K562 (cell line): ENCODE measurements around the gene AGAP1.

Experiments
- AFF4 ChIP-seq: sonication (generic); formaldehyde crosslinking; IDR thresholded peaks from 2 replicates; pipeline ENCODE4 v1.8.0; 2023; ENCODE audit warnings: mild to moderate bottlenecking, missing genetic modification reagents
- CHD4 ChIP-seq: fragments of 200-600 bp; sonication (generic); IDR thresholded peaks from 3 replicates; pipeline ENCODE4 v1.6.1; 2012; ENCODE audit warnings: low read depth, mild to moderate bottlenecking, mixed read lengths, low read length, inconsistent platforms; ENCODE audit not compliant: insufficient read depth, insufficient replicate concordance, poor library complexity, severe bottlenecking
- CTCF ChIP-seq, 3 experiments: IDR thresholded peaks in 2 of 3; conservative IDR thresholded peaks in 1 of 3; 2 replicates each; pipeline ENCODE4 v1.5.1; 2011 to 2012; ENCODE audit warnings: low read length in 3 of 3, mild to moderate bottlenecking in 3 of 3, control low read depth in 2 of 3, improper control_type of control experiment in 1 of 3, inconsistent platforms in 1 of 3, low read depth in 1 of 3, mixed read lengths in 1 of 3, moderate library complexity in 1 of 3; ENCODE audit not compliant: insufficient read depth in 2 of 3
- EP400 ChIP-seq: fragments of 450-650 bp; IDR thresholded peaks from 2 replicates; pipeline ENCODE4 v1.6.1; 2017; ENCODE audit warnings: antibody characterized with exemption, mild to moderate bottlenecking, moderate library complexity
- GABPB2 ChIP-seq: fragments of 250-450 bp; sonication (Bioruptor Pico); conservative IDR thresholded peaks from 2 replicates; pipeline ENCODE4 v1.5.1; 2021; ENCODE audit warnings: mild to moderate bottlenecking
- KAT8 ChIP-seq: fragments of 450-650 bp; IDR thresholded peaks from 2 replicates; pipeline ENCODE4 v1.6.1; 2016; ENCODE audit warnings: low read depth, mild to moderate bottlenecking
- MTA1 ChIP-seq: fragments of 450-650 bp; IDR thresholded peaks from 2 replicates; pipeline ENCODE4 v1.6.1; 2017; ENCODE audit warnings: borderline replicate concordance
- POLR3A ChIP-seq: IDR thresholded peaks from 2 replicates; pipeline ENCODE4 v1.6.1; 2011; ENCODE audit warnings: borderline replicate concordance, mild to moderate bottlenecking, moderate library complexity; ENCODE audit not compliant: insufficient read length, insufficient read depth; ENCODE audit errors: extremely low read depth
- PRPF4 ChIP-seq: fragments of 200-400 bp; formaldehyde crosslinking; IDR thresholded peaks from one replicate; pipeline ENCODE4 v1.6.1; 2017; ENCODE audit warnings: low read length, low read depth, mild to moderate bottlenecking; ENCODE audit not compliant: insufficient read depth, poor library complexity, severe bottlenecking
- SNAPC5 ChIP-seq: fragments of 250-450 bp; sonication (Bioruptor Pico); IDR thresholded peaks from 2 replicates; pipeline ENCODE4 v1.8.0; 2021; ENCODE audit warnings: moderate library complexity, mild to moderate bottlenecking, inconsistent platforms
- ZNF121 ChIP-seq: sonication (generic); formaldehyde crosslinking; conservative IDR thresholded peaks from 2 replicates; pipeline ENCODE4 v1.8.0; 2022; ENCODE audit warnings: missing genetic modification reagents
- ZNF140 ChIP-seq: fragments of 250-450 bp; sonication (Bioruptor Pico); IDR thresholded peaks from 2 replicates; pipeline ENCODE4 v1.8.0; 2021; ENCODE audit warnings: moderate library complexity, mild to moderate bottlenecking, inconsistent platforms
- ZZZ3 ChIP-seq: fragments of 450-650 bp; IDR thresholded peaks from 2 replicates; pipeline ENCODE4 v1.6.1; 2016; ENCODE audit warnings: antibody characterized with exemption, mild to moderate bottlenecking, moderate library complexity

- TF ChIP-seq PRPF4 (no peak), MTA1 (no peak), AFF4 (no peak), SNAPC5 (CRISPR knock-in tag) (no peak), ZNF140 (CRISPR knock-in tag) (no peak), CTCF (IDR thresholded peaks at IDR 0.05 in 2 of 3, conservative IDR thresholded peaks at IDR 0.05 in 1 of 3; ENCODE audit: insufficient read depth in 2 of 3, low read depth in 1 of 3, low read length in 3 of 3) (no peak), KAT8 (no peak), GABPB2 (CRISPR knock-in tag) (no peak), EP400 (no peak), POLR3A (no peak), ZNF121 (CRISPR knock-in tag) (no peak), CHD4 (no peak), ZZZ3 (no peak)
Measured at GRCh38 chr2:235498946-235499812, 5.3 kb downstream of the AGAP1 start.
